Stomach (tissue), 9 donors: ENCODE data around the gene WASF1. TPM values are rescaled to one million over a fixed set of nuclear protein-coding genes. Genes with fewer than 3 reads are reported as not detected.

ENCODE experiments used
- DNase-seq, 2 donors: peaks; one replicate each; pipeline versions ENCODE4 v3.0.0 to v3.0.0-alpha.2; 2013 to 2019
- H3K27ac ChIP-seq, 5 donors: fragments of 200-600 bp in 4 of 5; sonication (generic) in 4 of 5; one replicate each; pipeline ENCODE4 v1.5.1; 2013 to 2019; ENCODE audit warnings: mild to moderate bottlenecking in 1 of 5, moderate library complexity in 1 of 5
- H3K27me3 ChIP-seq, 3 donors: fragments of 200-600 bp; sonication (generic); one replicate each; pipeline ENCODE4 v1.5.1; 2017 to 2019; ENCODE audit warnings: mixed run types in 1 of 3
- H3K36me3 ChIP-seq, 4 donors: fragments of 200-600 bp; sonication (generic); 1 replicate in 3 of 4; 2 replicates in 1 of 4; pipeline ENCODE4 v1.5.1; 2016 to 2019
- H3K4me1 ChIP-seq, 4 donors: fragments of 200-600 bp; sonication (generic); one replicate each; pipeline ENCODE4 v1.5.1; 2016 to 2019
- H3K4me3 ChIP-seq, 4 donors: fragments of 200-600 bp; sonication (generic) in 3 of 4; one replicate each; pipeline ENCODE4 v1.5.1; 2016 to 2019; ENCODE audit warnings: mild to moderate bottlenecking in 1 of 4
- H3K9me3 ChIP-seq, 4 donors: fragments of 200-600 bp; sonication (generic); one replicate each; pipeline ENCODE4 v1.5.1; 2016 to 2019
- CTCF ChIP-seq, 7 experiments: fragments of 450-650 bp in 4 of 7; fragments of 200-600 bp in 3 of 7; sonication (generic) in 3 of 7; IDR thresholded peaks; one replicate each; pipeline ENCODE4 v1.5.1; 2016 to 2019; ENCODE audit warnings: antibody characterized with exemption in 7 of 7, control low read depth in 2 of 7, mild to moderate bottlenecking in 1 of 7
- EP300 ChIP-seq: sonication (generic); formaldehyde crosslinking; IDR thresholded peaks from one replicate; pipeline ENCODE4 v1.6.1; 2017; ENCODE audit warnings: antibody characterized with exemption
- POLR2A ChIP-seq, 4 donors: fragments of 450-650 bp; IDR thresholded peaks; one replicate each; pipeline ENCODE4 v1.6.1; 2016; ENCODE audit warnings: antibody characterized with exemption in 4 of 4, control low read depth in 2 of 4, mild to moderate bottlenecking in 1 of 4, moderate library complexity in 1 of 4
- POLR2AphosphoS5 ChIP-seq, 3 donors: sonication (generic); formaldehyde crosslinking; IDR thresholded peaks; one replicate each; pipeline ENCODE4 v1.6.1; 2016; ENCODE audit warnings: antibody characterized with exemption in 3 of 3
- WGBS, 5 donors: extraction: QIAGEN DNeasy Blood & Tissue Kit in 3 of 5; methylation state at CpG; one replicate each; pipeline versions ENCODE4 v1.1.5 to v1.1.7; 2013 to 2018; 5-methylcytosine and 5-hydroxymethylcytosine counted together
- intact Hi-C: fragments of 100-400 bp; cut with DNase I; formaldehyde crosslinking; loops from one replicate; pipeline ENCODE4 v1.15.1; 2023; ENCODE audit warnings: low total_unique reads
- polyA plus RNA-seq, 3 donors: library from polyadenylated mRNA; stranded (reverse); fragments of 200-250 nt; gene quantifications; one replicate each; pipeline ENCODE4 v1.2.3, GENCODE V29; 2013
- total RNA-seq, 5 donors: library from RNA; depleted of rRNA; stranded (reverse); fragments of >200 nt; gene quantifications; one replicate each; pipeline versions ENCODE4 v1.1.0 to v1.2.3, GENCODE V29; 2014 to 2016
- donor health status: healthy with polysubstance abuse.
- donor health status: Bipolar disorder and iron deficiency.
- donor health status: healthy.

Gene WASF1
- total and polyA plus RNA-seq, 8 donors: 0.58 to 17.0 (median 6.0) TPM

- intact Hi-C loops: loop anchor here (5.0 to 10.0 kb wide), 2 partner anchors 344 to 523 kb away; no protein-coding TSS in a partner anchor
- 45 to 74% (median 71%) methylated on average over 3 of the region's 3 CpGs for WGBS, 5 donors
- no peak for TF ChIP-seq POLR2A (IDR thresholded peaks at IDR 0.05)
- no peak for TF ChIP-seq POLR2AphosphoS5 (IDR thresholded peaks at IDR 0.05)
- TF ChIP-seq EP300: no peak
- TF ChIP-seq CTCF (IDR thresholded peaks at IDR 0.05): no peak
These were observed 129.0 kb downstream of the WASF1 start for GRCh38 chr6:110050440-110050813.

More at GRCh38 chr6:110050440-110050813, 129.0 kb downstream of the WASF1 start:
- no peak for DNase-seq
- Histone ChIP-seq H3K27ac (no peak overlapping the region), H3K36me3 (no peaks in the 10 kb centered on the region), H3K9me3 (peaks cover 0 to 4% (median 2%) of the 10 kb centered on the region in 4 donors), H3K4me3 (no peak overlapping the region), H3K27me3 (peaks cover 0 to 5% (median 0%) of the 10 kb centered on the region in 3 donors), H3K4me1 (peaks cover 0 to 9% (median 0%) of the 10 kb centered on the region in 4 donors)

Other genes with a start within 250 kb of the WASF1 start
- gene GPR6, start 201.4 kb downstream of the WASF1 start, total RNA-seq: not detected
- under 1 TPM in 1 of 3 donors, not detected in 2; 0.05 TPM for gene GPR6, start 201.4 kb downstream of the WASF1 start, polyA plus RNA-seq
- gene CDC40, start 757 bp upstream of the WASF1 start, total RNA-seq: 10 to 100 TPM in 3 of 5 donors, 1 to 10 TPM in 2; 5.2 to 27.7 (median 11.4) TPM
- 10 to 100 TPM in 1 of 3 donors, 1 to 10 TPM in 2; 6.3 to 18.8 (median 8.7) TPM for gene CDC40, start 757 bp upstream of the WASF1 start, polyA plus RNA-seq
- gene METTL24, start 178.7 kb upstream of the WASF1 start, total RNA-seq: 10 to 100 TPM in 2 of 5 donors, 1 to 10 TPM in 2, not detected in 1; 2.8 to 25.8 (median 9.5) TPM
- 1 to 10 TPM in 1 of 3 donors, under 1 TPM in 2; 0.55 to 1.7 (median 0.87) TPM for gene METTL24, start 178.7 kb upstream of the WASF1 start, polyA plus RNA-seq
- gene DDO, start 235.9 kb upstream of the WASF1 start, total RNA-seq: 1 to 10 TPM in 2 of 5 donors, not detected in 3; 1.8 to 4.1 TPM
- 1 to 10 TPM in 1 of 3 donors, under 1 TPM in 2; 0.40 to 1.2 (median 0.44) TPM for gene DDO, start 235.9 kb upstream of the WASF1 start, polyA plus RNA-seq